ENCODE measurements around the gene CACNB2. TPM values are rescaled to one million over a fixed set of nuclear protein-coding genes. Genes with fewer than 3 reads are reported as not detected.

CACNB2 gene
- total and polyA plus RNA-seq, 10 of the 15 experiments (the other 5 are each of a cell fraction or from before 2014, with no cell fraction given), result 0.62 to 8.1 (median 1.2) TPM

GRCh38 chr10:18523025-18523424 is 382.8 kb downstream of the CACNB2 start:
- DNase-seq (ENCODE audit: low read depth, low spot score), result no peak
- ChIA-PET POLR2A (interaction anchor here (0.7 kb wide), 1 partner anchor 1137 kb away, joined by 3 read pairs; no protein-coding TSS in a partner anchor), RAD21 (ENCODE audit: unreplicated experiment) (no interaction called here), SMC1A (ENCODE audit: uncharacterized antibody, unreplicated experiment) (interaction anchor here (0.8 to 2.0 kb wide), 5 partner anchors 9 to 66 kb away, joined by 3 to 7 read pairs (median 3); no protein-coding TSS in a partner anchor), CTCF (no interaction called here)
- H3K4me1 ChIP-seq (ENCODE audit: control insufficient read depth, insufficient read depth, low read length), result no peaks in the 10 kb centered on the region
- H3K4me3 ChIP-seq, result no peak overlapping the region
- no peaks in the 10 kb centered on the region for H3K79me2 ChIP-seq (ENCODE audit: control insufficient read depth, insufficient read depth, low read length)
- no peaks in the 10 kb centered on the region; a peak in 1 of 4 replicates for H3K36me3 ChIP-seq (ENCODE audit: control insufficient read depth in 2 of 2, insufficient read depth in 2 of 2, low read length in 1 of 2)
- no TSS peak for BruUV-seq (replicated peaks)
- no peak overlapping the region for H2AFZ ChIP-seq (ENCODE audit: control insufficient read depth, low read depth, low read length)
- no peak overlapping the region for H3K4me2 ChIP-seq (ENCODE audit: control insufficient read depth, insufficient read depth)
- TF ChIP-seq IRF3 (IDR thresholded peaks at IDR 0.05) (no peak), SREBF2 (IDR thresholded peaks at IDR 0.05; ENCODE audit: low read length) (no peak), WRNIP1 (IDR thresholded peaks at IDR 0.05; ENCODE audit: borderline replicate concordance, low read depth, low read length) (no peak), HDAC6 (IDR thresholded peaks at IDR 0.05; ENCODE audit: unreplicated experiment) (no peak), MEF2A (IDR thresholded peaks at IDR 0.05; ENCODE audit: insufficient read depth, low read depth, low read length) (no peak), RELB (IDR thresholded peaks at IDR 0.05; ENCODE audit: low read depth) (no peak), TCF7 (IDR thresholded peaks at IDR 0.05; ENCODE audit: borderline replicate concordance) (no peak), MEF2B (IDR thresholded peaks at IDR 0.05; ENCODE audit: partially characterized antibody, poor library complexity, severe bottlenecking) (no peak), RCOR1 (conservative IDR thresholded peaks at IDR 0.05; ENCODE audit: low read depth, low read length) (no peak), BMI1 (IDR thresholded peaks at IDR 0.05; ENCODE audit: borderline replicate concordance) (no peak), IRF5 (IDR thresholded peaks at IDR 0.05; ENCODE audit: borderline replicate concordance) (no peak)
- H3K27ac ChIP-seq (ENCODE audit: control insufficient read depth, insufficient read depth), result no peak overlapping the region
- no peak for FAIRE-seq
- in situ Hi-C loops (cut with MboI) (no loop called here), intact Hi-C loops (cut with micrococcal nuclease; ENCODE audit: unreplicated experiment) (no loop called here)
- WGBS (ENCODE audit: insufficient coverage, insufficient replicate concordance, low lambda C conversion rate, missing lambda C conversion rate), result 91% methylated on average over 1 of the region's 1 CpG
- no peaks in the 10 kb centered on the region for H3K9me3 ChIP-seq (replicated peaks; ENCODE audit: control insufficient read depth, insufficient read depth, low read length)
- H3K27me3 ChIP-seq (replicated peaks in 1 of 2; ENCODE audit: control insufficient read depth in 2 of 2, insufficient read depth in 2 of 2, low read length in 1 of 2), result no peaks in the 10 kb centered on the region
- H3K9ac ChIP-seq (ENCODE audit: control insufficient read depth, insufficient read depth, low read length), result no peak overlapping the region
- ATAC-seq, result no peak
- no peaks in the 10 kb centered on the region for H4K20me1 ChIP-seq (ENCODE audit: control insufficient read depth, insufficient read depth)

Data from GM12878 (cell line).